Endothelial cell of umbilical vein (primary cell): ENCODE data around the gene GMEB2. TPM values are rescaled to one million over a fixed set of nuclear protein-coding genes. Genes with fewer than 3 reads are reported as not detected.

Experiments
- BruUV-seq: library from RNA; stranded (reverse); fragments of 400-500 nt; replicated peaks from 2 replicates; lab custom pipeline; 2021; lab: Mats Ljungman, UMichigan
- CTCF ChIA-PET: fragments of 300-600, 350-600 bp; sonication (Branson Sonifier 250); formaldehyde crosslinking; loops from one replicate; lab custom pipeline; 2021; ENCODE audit warnings: antibody characterized with exemption, inconsistent platforms; lab: Charles Lee
- POLR2A ChIA-PET: fragments of 300-600, 350-600 bp; sonication (Branson Sonifier 250); formaldehyde crosslinking; loops from one replicate; lab custom pipeline; 2021; ENCODE audit warnings: antibody characterized with exemption, inconsistent platforms; lab: Charles Lee
- DNase-seq: peaks from one replicate; pipeline ENCODE4 v3.0.0-alpha.2; 2011; ENCODE audit warnings: low read depth, low spot score
- FAIRE-seq: peaks from 2 replicates; lab custom pipeline; 2011; peaks lifted over from hg19 to GRCh38; lab: Jason Lieb, UNC
- H2AFZ ChIP-seq: 2 replicates; pipeline ENCODE4 v1.6.0; 2012; ENCODE audit warnings: low read depth, low read length, control low read depth, inconsistent platforms
- H3K27ac ChIP-seq: 2 replicates; pipeline ENCODE4 v1.5.1; 2011; ENCODE audit warnings: low read depth, mild to moderate bottlenecking, control low read depth, low read length, moderate library complexity; ENCODE audit not compliant: insufficient read depth
- H3K27me3 ChIP-seq, 2 experiments: 2 replicates each; pipeline versions ENCODE4 v1.6.0 to v1.6.1; 2011; ENCODE audit warnings: low read length in 2 of 2, mixed read lengths in 1 of 2; ENCODE audit not compliant: control insufficient read depth in 2 of 2, insufficient read depth in 2 of 2
- H3K36me3 ChIP-seq, 2 experiments: 2 replicates in 1 of 2; 3 replicates in 1 of 2; pipeline ENCODE4 v1.5.1; 2011; ENCODE audit warnings: low read length in 2 of 2, mild to moderate bottlenecking in 1 of 2, moderate library complexity in 1 of 2; ENCODE audit not compliant: control insufficient read depth in 2 of 2, insufficient read depth in 2 of 2; ENCODE audit errors: extremely low read depth in 1 of 2
- H3K4me1 ChIP-seq: 3 replicates; pipeline ENCODE4 v1.5.1; 2011; ENCODE audit warnings: mild to moderate bottlenecking, low read length; ENCODE audit not compliant: control insufficient read depth, insufficient read depth; ENCODE audit errors: extremely low read depth
- H3K4me2 ChIP-seq: 2 replicates; pipeline ENCODE4 v1.6.1; 2011; ENCODE audit warnings: low read length, control low read depth, mixed read lengths; ENCODE audit not compliant: insufficient read depth
- H3K4me3 ChIP-seq, 3 experiments: fragments of 200-600 bp in 1 of 3; sonication (generic), shearing (Covaris generic) in 1 of 3; replicated peaks in 1 of 3; 2 replicates each; pipeline ENCODE4 v1.5.1; 2011 to 2016; ENCODE audit warnings: control low read depth in 3 of 3, low read length in 3 of 3, mild to moderate bottlenecking in 2 of 3, inconsistent platforms in 1 of 3, low read depth in 1 of 3, moderate library complexity in 1 of 3; ENCODE audit not compliant: insufficient read depth in 1 of 3
- H3K79me2 ChIP-seq: 2 replicates; pipeline ENCODE4 v1.6.0; 2012; ENCODE audit warnings: low read length, inconsistent platforms; ENCODE audit not compliant: control insufficient read depth, insufficient read depth
- H3K9ac ChIP-seq: replicated peaks from 2 replicates; pipeline ENCODE3; 2011; ENCODE audit warnings: low read length, control low read depth; ENCODE audit not compliant: insufficient read depth; ENCODE audit errors: extremely low read depth
- H3K9me1 ChIP-seq: replicated peaks from 3 replicates; pipeline ENCODE4 v1.6.0; 2011; ENCODE audit warnings: mild to moderate bottlenecking, low read length; ENCODE audit not compliant: control insufficient read depth, insufficient read depth; ENCODE audit errors: extremely low read depth
- H3K9me3 ChIP-seq: replicated peaks from 2 replicates; pipeline ENCODE4 v1.5.1; 2012; ENCODE audit warnings: low read length, inconsistent platforms; ENCODE audit not compliant: control insufficient read depth, insufficient read depth
- H4K20me1 ChIP-seq: replicated peaks from 2 replicates; pipeline ENCODE3; 2011; ENCODE audit warnings: mild to moderate bottlenecking, low read length; ENCODE audit not compliant: control insufficient read depth, insufficient read depth; ENCODE audit errors: extremely low read depth
- EZH2 ChIP-seq: IDR thresholded peaks from 2 replicates; pipeline ENCODE4 v1.6.1; 2012; ENCODE audit warnings: borderline replicate concordance, low read depth, mild to moderate bottlenecking, moderate library complexity, low read length, inconsistent platforms; ENCODE audit not compliant: severe bottlenecking
- GATA2 ChIP-seq: IDR thresholded peaks from 2 replicates; pipeline ENCODE4 v1.7.0; 2011; ENCODE audit warnings: low read depth, mild to moderate bottlenecking, moderate library complexity, mixed read lengths, low read length; ENCODE audit not compliant: insufficient read length, insufficient read depth
- JUN ChIP-seq: IDR thresholded peaks from 2 replicates; pipeline ENCODE4 v1.6.1; 2011; ENCODE audit warnings: borderline replicate concordance, low read depth; ENCODE audit not compliant: insufficient read length, insufficient read depth
- MYC ChIP-seq: IDR thresholded peaks from one replicate; pipeline ENCODE4 v1.6.1; 2011; ENCODE audit warnings: mild to moderate bottlenecking, low read depth, low read length
- POLR2AphosphoS5 ChIP-seq: IDR thresholded peaks from 2 replicates; pipeline ENCODE4 v1.6.1; 2012; ENCODE audit warnings: low read depth, mild to moderate bottlenecking, control low read depth, low read length, moderate library complexity; ENCODE audit not compliant: insufficient read depth
- dilution Hi-C: fragments of 300-500 bp; cut with MboI; formaldehyde crosslinking; loops from one replicate; pipeline ENCODE4 v1.15.0; 2019; ENCODE audit warnings: low sequenced_read_pairs; ENCODE audit not compliant: extremely low pct_ligation_motif_present
- intact Hi-C: fragments of 100-400 bp; cut with micrococcal nuclease; formaldehyde crosslinking; loops from one replicate; pipeline ENCODE4 v1.10.0; 2022
- polyA plus RNA-seq, 4 experiments: library from polyadenylated mRNA; depleted of rRNA in 3 of 4; stranded (reverse) in 3 of 4; unstranded in 1 of 4; fragments of >200 nt; gene quantifications; 2 replicates each; pipeline versions ENCODE4 v1.2.1 to v1.2.3, GENCODE V29; 2011 to 2012; ENCODE audit warnings: missing spikeins in 1 of 4
- total RNA-seq: library from RNA; stranded (reverse); gene quantifications from 2 replicates; pipeline ENCODE4 v1.2.3, GENCODE V29; 2021
- TF ChIP-seq, protein P1 (sequence below), 2 donors: IDR thresholded peaks; 1 replicate in 1 of 2; 2 replicates in 1 of 2; pipeline ENCODE4 v1.5.1; 2011; ENCODE audit warnings: low read length in 2 of 2, mild to moderate bottlenecking in 2 of 2, moderate library complexity in 2 of 2, control low read depth in 1 of 2, inconsistent platforms in 1 of 2, low read depth in 1 of 2; ENCODE audit not compliant: insufficient read depth in 1 of 2; ENCODE audit errors: extremely low read depth in 1 of 2
- TF ChIP-seq, protein P2 (sequence below): IDR thresholded peaks from 2 replicates; pipeline ENCODE4 v1.6.1; 2011; ENCODE audit not compliant: insufficient read depth, insufficient read length

Gene GMEB2
- total and polyA plus RNA-seq, 2 donors (not counting 3 experiments of a cell fraction or from before 2014, with no cell fraction given): 12.7 to 14.1 TPM

GRCh38 chr20:63565699-63566335 is 61.1 kb downstream of the GMEB2 start:
- DNase-seq (no peak), FAIRE-seq (no peak)
- Histone ChIP-seq H3K4me2 (no peak overlapping the region), H4K20me1 (no peaks in the 10 kb centered on the region), H3K4me1 (no peaks in the 10 kb centered on the region), H3K9me3 (no peaks in the 10 kb centered on the region), H3K9me1 (no peaks in the 10 kb centered on the region), H3K27ac (no peak overlapping the region), H3K79me2 (no peaks in the 10 kb centered on the region), H3K27me3 (no peaks in the 10 kb centered on the region), H3K36me3 (peaks cover 0 to 8% of the 10 kb centered on the region in 2 experiments), H3K9ac (no peak overlapping the region), H3K4me3 (no peak overlapping the region), H2AFZ (no peak overlapping the region)
- ChIA-PET POLR2A (interaction anchor here (0.6 kb wide), 1 partner anchor 345 kb away, joined by 3 read pairs; no protein-coding TSS in a partner anchor), CTCF (no interaction called here)
- intact Hi-C loops (no loop called here), dilution Hi-C loops (no loop called here)
- TF ChIP-seq, protein P1, sequence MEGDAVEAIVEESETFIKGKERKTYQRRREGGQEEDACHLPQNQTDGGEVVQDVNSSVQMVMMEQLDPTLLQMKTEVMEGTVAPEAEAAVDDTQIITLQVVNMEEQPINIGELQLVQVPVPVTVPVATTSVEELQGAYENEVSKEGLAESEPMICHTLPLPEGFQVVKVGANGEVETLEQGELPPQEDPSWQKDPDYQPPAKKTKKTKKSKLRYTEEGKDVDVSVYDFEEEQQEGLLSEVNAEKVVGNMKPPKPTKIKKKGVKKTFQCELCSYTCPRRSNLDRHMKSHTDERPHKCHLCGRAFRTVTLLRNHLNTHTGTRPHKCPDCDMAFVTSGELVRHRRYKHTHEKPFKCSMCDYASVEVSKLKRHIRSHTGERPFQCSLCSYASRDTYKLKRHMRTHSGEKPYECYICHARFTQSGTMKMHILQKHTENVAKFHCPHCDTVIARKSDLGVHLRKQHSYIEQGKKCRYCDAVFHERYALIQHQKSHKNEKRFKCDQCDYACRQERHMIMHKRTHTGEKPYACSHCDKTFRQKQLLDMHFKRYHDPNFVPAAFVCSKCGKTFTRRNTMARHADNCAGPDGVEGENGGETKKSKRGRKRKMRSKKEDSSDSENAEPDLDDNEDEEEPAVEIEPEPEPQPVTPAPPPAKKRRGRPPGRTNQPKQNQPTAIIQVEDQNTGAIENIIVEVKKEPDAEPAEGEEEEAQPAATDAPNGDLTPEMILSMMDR (IDR thresholded peaks at IDR 0.05; ENCODE audit: extremely low read depth in 1 of 2, insufficient read depth in 1 of 2, low read depth in 1 of 2, low read length in 2 of 2): no peak
- TF ChIP-seq JUN (no peak), GATA2 (no peak), POLR2AphosphoS5 (no peak), MYC (no peak), EZH2 (no peak)
- TF ChIP-seq, protein P2, sequence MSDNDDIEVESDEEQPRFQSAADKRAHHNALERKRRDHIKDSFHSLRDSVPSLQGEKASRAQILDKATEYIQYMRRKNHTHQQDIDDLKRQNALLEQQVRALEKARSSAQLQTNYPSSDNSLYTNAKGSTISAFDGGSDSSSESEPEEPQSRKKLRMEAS: no peak
- BruUV-seq: no TSS peak
